NCI-H2196 treated with DMSO at 0.1 percent for 48 hours (cell line): ENCODE data around the gene OR3A3.
"Not testable (repeated sequence)": the region's sequence is repeated elsewhere in the genome, so short reads cannot be mapped to it uniquely, and the experiment has no call there.

Source experiments
- DNase-seq: peaks from one replicate; lab custom pipeline; 2025; ENCODE audit not compliant: unreplicated experiment; lab: John Stamatoyannopoulos, UW

OR3A3 gene

GRCh38 chr17:3411070-3411469 is at the start of gene OR3A3:
TSS of gene OR3A3 (plus strand) at chr17:3411370.
- no peak for DNase-seq

DNA sequence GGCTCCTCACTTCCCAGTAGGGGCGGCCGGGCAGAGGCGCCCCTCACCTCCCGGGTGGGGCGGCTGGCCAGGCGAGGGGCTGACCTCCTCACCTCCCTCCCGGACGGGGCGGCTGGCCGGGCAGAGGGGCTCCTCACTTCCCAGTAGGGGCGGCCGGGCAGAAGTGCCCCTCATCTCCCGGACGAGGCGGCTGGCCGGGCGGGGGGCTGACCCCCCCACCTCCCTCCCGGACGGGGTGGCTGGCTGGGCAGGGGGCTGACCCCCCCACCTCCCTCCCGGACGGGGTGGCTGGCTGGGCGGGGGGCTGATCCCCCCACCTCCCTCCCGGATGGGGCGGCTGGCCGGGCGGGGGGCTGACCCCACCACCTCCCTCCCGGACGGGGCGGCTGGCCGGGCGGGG is 40.0 kb upstream of the OR3A3 start:
- not testable (repeated sequence) for DNase-seq

DNA sequence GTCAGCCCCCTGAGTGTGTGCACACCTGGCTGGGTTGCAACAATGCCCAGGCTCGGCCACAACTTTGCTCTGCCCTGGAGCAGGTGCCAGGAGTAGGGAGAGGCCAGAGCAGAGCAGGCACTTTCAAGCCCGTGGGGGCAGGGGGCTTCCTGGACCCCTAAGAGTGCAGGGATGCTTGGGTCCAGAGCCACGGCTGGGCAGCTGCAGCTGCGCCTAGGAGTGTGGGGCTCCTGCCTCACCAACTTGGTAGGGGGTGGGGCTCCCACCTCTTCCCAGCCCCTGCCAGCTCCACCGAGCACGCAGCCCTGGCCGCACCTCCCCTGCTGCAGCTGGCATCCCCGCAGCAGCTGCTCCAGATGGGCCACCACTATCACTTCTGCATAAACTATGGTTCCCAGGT is 32.8 kb upstream of the OR3A3 start:
- no peak for DNase-seq

GRCh38 chr17:3381957-3382356 is 29.2 kb upstream of the OR3A3 start:
- DNase-seq = no peak

GRCh38 chr17:3385869-3386816 is 25.0 kb upstream of the OR3A3 start, which contains the start of gene OR3A2:
TSS of gene OR3A2 (minus strand) at chr17:3386308.
- no peak for DNase-seq

DNA sequence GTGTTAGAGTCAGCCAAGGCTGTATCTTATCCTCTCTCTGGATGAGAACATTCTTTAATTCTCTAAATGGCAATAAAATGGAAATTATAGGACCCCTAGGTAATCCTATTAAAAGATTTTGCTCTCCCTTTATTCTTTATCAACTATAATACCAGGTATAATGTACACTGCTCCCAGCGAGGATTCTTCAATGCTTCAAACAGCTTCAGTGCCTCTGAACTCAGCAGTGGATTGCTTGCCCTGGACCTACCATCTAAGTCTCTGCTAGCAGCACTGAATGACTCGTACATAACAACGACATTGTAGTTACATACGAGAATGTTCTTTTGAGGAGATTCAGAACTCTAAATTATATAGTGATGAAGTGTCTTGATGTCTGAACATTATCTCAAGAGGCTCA is 21.4 kb upstream of the OR3A3 start:
- DNase-seq = no peak

DNA sequence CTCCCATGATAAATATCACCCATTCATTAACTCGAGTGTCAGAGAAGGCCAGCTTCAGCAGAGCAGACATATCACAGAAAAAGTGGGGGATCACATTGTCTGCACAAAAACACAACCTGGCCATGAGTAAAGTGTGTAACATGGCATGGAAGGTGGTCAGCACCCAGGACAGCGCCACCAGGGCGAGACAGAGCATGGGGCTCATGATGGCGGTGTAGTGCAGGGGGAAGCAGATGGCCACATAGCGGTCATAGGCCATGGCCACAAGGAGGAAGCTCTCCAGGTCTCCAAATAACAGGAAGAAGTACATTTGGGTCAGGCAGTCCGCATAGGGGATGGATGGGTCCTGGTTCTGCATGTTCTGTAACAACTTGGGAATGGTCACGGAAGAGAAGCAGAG is 13.4 kb upstream of the OR3A3 start:
- not testable (repeated sequence) for DNase-seq

DNA sequence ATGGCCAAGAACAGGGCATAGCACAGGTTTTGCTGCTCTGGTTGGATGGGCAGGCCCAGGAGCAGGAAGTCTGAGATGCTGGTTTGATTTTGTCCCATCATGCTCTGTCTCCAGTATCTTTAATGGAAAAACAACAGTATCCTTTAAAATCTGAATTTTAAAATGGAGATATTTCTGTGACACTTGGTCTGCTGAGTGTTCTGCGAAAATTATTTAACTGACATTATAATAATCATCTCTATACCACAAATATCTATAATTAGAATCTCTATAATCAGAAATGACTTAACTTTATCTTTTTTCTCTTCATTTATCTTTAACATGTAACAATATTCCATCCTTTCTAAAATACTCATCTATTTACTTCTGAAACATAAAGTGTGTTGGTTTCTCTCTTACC is 12.9 kb upstream of the OR3A3 start, which contains the start of gene OR1E1:
Gene OR1E1, minus strand, starts transcription at position 101 of the 400 bp plus-strand sequence. Its CDS starts 0 bp downstream, at position 101.
- no peak for DNase-seq

DNA sequence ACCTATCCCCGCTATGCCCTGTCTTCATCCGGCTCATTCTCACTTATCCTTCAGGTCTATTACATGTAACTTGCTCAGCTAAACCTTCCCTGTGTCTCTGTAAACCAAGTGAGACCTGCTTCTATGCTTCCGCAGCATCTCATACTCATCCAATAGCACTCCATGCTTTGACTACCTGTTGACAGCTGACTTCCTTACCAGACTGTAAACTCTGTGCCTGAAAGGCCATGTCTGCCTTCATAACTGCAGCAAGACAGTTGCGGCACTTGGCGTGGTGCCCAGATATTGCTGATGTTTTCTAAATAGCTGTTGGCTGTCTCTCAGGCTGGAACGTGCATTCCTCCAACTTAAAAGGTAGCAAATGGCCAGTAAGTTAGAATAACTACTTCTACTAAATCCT is 11.1 kb upstream of the OR3A3 start:
- DNase-seq = no peak

- DNase-seq = no peak
Measured at GRCh38 chr17:3401786-3402185, 9.4 kb upstream of the OR3A3 start.

DNA sequence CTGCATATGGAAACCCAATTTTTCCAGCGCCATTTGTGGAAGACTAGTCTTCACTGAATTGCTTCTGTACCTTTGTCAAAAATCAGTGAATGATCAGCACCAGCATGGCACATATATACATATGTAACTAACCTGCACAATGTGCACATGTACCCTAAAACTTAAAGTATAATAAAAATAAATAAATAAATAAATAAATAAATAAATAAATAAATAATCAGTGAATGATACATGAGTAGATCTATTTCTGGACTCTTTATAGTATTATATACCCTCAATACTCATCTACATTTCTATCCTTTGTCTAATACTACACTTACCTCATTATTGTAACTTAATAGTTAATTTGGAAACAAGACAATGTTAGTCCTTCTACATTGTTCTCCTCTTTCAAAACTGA is 7.3 kb upstream of the OR3A3 start:
- not testable (repeated sequence) for DNase-seq

- DNase-seq = not testable (repeated sequence)
Measured at GRCh38 chr17:3412216-3412615, 1.0 kb downstream of the OR3A3 start.

DNA sequence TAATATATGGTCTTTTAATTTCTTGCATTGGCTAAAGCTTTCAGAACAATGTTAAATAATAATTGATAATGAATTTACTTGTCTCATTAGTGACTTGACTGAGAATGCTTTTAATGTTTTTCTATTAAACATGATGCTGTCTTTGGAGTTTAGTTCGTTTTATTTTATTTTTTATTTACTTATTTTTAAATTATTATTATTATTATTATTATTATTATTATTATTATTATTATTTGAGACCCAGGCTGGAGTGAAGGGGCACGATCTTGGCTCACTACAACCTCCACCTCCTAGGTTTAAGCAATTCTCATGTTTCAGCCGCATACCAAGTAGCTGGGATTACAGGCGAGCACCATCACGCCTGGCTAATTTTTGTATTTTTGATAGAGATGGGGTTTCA is 4.4 kb downstream of the OR3A3 start:
- DNase-seq = no peak

GRCh38 chr17:3418222-3418621 is 7.1 kb downstream of the OR3A3 start:
- DNase-seq = no peak

GRCh38 chr17:3433215-3433614 is 22.0 kb downstream of the OR3A3 start:
- not testable (repeated sequence) for DNase-seq

DNA sequence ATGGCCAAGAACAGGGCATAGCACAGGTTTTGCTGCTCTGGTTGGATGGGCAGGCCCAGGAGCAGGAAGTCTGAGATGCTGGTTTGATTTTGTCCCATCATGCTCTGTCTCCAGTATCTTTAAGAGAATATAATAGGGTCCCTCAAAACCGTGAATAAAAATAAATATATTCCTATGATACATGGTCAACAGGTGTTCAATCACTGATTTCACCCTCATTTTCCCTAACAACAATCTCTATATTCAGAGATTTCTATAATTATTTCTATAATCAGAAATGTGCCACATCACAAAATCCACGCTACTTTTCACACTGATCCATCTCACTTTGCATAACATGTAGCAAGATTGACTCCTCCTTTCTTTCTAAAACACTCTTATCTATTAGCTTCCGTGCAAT is 22.6 kb downstream of the OR3A3 start, which contains the start of gene OR1E2:
Gene OR1E2, minus strand, starts transcription at position 101 of the 400 bp plus-strand sequence. Its CDS starts 0 bp downstream, at position 101.
- DNase-seq = no peak

GRCh38 chr17:3438368-3438767 is 27.2 kb downstream of the OR3A3 start:
- no peak for DNase-seq

- no peak for DNase-seq
Measured at GRCh38 chr17:3440451-3440850, 29.3 kb downstream of the OR3A3 start.

DNA sequence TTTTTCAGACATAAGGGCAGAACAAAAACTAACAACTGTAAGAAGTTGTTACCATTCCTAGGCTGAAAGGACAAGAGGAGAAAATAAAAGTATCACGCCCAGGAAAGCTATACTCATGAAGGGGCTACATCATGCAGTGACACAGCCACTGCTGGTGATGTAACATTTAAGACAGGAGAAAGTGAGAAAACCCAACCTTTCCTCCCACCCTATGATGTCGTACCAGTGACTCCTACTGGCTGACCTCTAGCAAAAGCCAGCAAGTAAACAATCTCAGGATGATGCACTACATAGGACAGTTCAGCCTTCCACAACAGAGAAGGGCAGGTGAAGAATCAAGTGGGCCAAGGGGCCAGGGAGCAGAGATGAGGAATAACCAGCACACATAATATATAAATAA is 36.5 kb downstream of the OR3A3 start:
- DNase-seq = no peak

GRCh38 chr17:3448059-3448665 is 37.0 kb downstream of the OR3A3 start:
- DNase-seq = no peak

DNA sequence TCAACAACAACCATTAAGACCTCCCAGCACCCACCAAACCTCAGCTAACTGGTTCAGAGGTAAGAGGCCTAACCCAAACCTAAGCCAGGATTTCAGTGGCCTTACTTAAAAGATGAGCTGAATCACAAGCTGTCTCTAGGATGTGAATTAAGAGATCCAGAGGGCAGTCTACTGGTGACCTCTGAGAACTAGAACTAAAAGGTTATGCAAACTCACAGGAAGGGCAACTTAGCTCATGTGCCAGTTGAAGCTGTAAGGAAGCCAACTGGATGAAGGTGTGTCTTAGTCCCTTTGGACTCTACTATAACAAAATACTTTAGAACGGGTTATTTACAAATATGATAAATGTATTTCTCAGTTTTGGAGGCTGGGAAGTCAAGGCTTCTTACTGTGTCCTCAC is 55.2 kb downstream of the OR3A3 start:
- not testable (repeated sequence) for DNase-seq

GRCh38 chr17:3469529-3469928 is 58.4 kb downstream of the OR3A3 start:
- no peak for DNase-seq
